ENCODE results near the gene PHLDB1.

GRCh38 chr11:118660681-118661424 lies 53.4 kb downstream of the PHLDB1 start:
- TF ChIP-seq CTCF (IDR thresholded peaks at IDR 0.05) (no peak), POLR2A (IDR thresholded peaks at IDR 0.05) (no peak)
